Prostate gland (tissue), 2 donors: ENCODE measurements around the gene POU6F2.

ENCODE experiments used
- POLR2AphosphoS5 ChIP-seq: sonication (generic); formaldehyde crosslinking; IDR thresholded peaks from one replicate; pipeline ENCODE4 v1.6.1; 2017; ENCODE audit warnings: antibody characterized with exemption
- TF ChIP-seq, protein P1 (sequence below), 4 experiments: fragments of 200-600 bp in 2 of 4; fragments of 450-650 bp in 2 of 4; sonication (generic) in 2 of 4; IDR thresholded peaks; 1 replicate in 3 of 4; 2 replicates in 1 of 4; pipeline ENCODE4 v1.5.1; 2016 to 2019; ENCODE audit warnings: antibody characterized with exemption in 4 of 4, mild to moderate bottlenecking in 2 of 4, moderate library complexity in 2 of 4

- TF ChIP-seq, protein P1, sequence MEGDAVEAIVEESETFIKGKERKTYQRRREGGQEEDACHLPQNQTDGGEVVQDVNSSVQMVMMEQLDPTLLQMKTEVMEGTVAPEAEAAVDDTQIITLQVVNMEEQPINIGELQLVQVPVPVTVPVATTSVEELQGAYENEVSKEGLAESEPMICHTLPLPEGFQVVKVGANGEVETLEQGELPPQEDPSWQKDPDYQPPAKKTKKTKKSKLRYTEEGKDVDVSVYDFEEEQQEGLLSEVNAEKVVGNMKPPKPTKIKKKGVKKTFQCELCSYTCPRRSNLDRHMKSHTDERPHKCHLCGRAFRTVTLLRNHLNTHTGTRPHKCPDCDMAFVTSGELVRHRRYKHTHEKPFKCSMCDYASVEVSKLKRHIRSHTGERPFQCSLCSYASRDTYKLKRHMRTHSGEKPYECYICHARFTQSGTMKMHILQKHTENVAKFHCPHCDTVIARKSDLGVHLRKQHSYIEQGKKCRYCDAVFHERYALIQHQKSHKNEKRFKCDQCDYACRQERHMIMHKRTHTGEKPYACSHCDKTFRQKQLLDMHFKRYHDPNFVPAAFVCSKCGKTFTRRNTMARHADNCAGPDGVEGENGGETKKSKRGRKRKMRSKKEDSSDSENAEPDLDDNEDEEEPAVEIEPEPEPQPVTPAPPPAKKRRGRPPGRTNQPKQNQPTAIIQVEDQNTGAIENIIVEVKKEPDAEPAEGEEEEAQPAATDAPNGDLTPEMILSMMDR (IDR thresholded peaks at IDR 0.05): peak; percentile 54 to 73 (median 62)
- no peak for TF ChIP-seq POLR2AphosphoS5
These were observed 45.1 kb upstream of the POU6F2 start for GRCh38 chr7:38932509-38933168.
